GM18502 (cell line): ENCODE data around the gene DLGAP4.

Experiments
- ATAC-seq: cut with Tn5 transposase; IDR thresholded peaks from one replicate; pipeline ENCODE4 v1.9.1; 2021; ENCODE audit warnings: mild to moderate bottlenecking; ENCODE audit not compliant: unreplicated experiment, poor library complexity

DLGAP4 gene

DNA sequence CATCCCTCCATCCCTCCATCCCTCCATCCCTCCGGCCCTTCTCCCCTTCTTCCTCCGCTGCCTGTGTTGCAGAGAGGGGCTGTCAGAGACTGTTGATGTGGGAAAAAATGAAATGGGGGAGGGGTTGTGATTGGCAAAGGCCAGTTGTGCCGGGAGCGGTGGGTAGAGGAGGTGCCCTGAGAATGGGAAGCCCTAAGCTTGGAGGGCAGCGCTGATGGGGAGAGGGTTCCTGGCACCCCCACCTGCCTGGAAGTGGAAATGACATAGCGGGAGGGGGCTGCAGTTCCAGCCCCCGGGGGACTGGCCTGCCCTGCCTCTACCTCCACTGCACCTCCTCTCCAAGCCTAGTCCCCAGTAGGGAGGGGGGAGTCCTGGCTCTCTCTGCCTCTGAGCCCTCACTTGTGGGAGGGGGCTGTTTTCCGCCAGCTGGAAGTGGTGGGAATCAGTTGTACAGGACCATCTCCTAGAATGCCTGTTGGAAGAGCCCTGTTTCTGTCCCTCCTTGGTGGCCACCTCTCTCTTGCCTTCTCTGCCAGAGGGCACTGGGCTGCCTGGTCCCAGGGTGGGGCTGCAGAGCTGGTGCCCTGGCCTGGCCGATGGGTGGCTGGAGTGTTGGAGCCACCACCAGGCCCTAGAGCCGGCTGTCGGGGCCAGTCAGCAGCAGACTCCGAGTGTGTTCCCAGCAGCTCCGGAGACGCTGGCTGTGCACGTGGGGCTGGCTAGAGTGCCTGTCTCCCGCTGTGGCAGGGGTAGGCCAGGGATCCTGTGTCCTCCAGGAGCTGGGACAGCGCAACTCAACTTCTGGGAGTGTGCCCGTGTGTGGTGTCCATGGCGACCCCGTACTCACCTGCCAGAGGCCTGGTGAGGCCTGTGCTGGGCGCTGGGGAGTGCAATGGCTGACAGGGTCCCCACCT is 1.5 kb downstream of the DLGAP4 start:
- ATAC-seq = no peak

DNA sequence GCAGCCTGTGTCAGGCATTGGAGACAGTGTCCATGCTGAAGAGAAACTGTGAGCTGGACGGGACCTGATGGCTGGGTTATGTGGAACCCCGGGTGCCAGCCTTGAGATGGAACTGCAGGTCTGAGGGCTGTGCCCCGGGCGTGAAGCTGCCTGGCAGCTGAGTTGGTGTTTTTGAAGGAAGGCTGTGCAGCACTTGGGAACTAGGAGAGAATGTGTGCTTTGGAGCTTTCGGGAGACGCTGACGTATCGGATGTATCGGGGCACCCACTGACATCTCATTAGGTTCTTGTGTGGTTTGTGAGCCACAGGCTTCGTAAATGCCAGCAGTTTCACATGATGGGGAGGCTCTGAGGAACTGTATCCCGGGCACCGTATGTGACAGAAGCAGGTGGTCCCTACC is 2.2 kb downstream of the DLGAP4 start:
- ATAC-seq = no peak

DNA sequence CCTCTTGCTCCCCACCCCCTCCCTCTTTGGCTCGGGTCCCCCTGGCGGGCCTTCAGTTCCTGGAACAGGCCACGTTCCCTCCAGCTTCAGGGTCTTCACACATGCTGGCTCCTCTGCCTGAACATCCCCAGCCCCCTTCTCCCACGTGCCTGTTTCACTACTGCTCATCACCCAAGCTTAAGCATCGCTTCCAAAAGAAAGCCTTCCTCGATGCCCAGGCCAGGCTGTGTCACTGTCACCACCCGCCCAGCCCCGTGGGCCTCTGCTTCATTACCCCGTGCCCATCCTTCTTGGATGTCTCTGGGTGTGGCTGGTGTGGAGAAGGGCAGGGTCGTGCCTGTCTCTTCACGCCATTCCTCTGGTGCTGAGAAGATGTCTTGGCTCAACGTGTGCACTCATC is 2.8 kb downstream of the DLGAP4 start:
- no peak for ATAC-seq

DNA sequence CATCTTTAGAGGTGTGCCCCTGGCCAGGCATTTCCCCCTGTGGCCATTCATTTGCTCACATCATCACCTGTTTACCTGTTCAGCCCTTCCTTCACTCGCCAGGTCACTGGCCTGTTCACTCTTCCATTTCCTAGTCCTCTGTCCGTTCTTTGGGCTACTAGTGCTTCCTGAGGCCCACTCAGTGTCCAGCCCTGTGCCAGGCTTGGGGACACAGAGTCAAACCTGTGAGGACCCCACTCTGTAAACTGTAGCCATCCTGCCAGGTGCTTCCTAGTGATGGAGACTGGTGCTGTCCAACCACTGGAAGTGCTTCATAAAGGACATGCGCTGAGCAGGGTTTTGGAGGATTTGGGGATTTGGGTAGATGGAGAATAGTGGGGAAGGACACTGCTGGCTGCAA is 3.5 kb downstream of the DLGAP4 start:
- ATAC-seq = no peak

DNA sequence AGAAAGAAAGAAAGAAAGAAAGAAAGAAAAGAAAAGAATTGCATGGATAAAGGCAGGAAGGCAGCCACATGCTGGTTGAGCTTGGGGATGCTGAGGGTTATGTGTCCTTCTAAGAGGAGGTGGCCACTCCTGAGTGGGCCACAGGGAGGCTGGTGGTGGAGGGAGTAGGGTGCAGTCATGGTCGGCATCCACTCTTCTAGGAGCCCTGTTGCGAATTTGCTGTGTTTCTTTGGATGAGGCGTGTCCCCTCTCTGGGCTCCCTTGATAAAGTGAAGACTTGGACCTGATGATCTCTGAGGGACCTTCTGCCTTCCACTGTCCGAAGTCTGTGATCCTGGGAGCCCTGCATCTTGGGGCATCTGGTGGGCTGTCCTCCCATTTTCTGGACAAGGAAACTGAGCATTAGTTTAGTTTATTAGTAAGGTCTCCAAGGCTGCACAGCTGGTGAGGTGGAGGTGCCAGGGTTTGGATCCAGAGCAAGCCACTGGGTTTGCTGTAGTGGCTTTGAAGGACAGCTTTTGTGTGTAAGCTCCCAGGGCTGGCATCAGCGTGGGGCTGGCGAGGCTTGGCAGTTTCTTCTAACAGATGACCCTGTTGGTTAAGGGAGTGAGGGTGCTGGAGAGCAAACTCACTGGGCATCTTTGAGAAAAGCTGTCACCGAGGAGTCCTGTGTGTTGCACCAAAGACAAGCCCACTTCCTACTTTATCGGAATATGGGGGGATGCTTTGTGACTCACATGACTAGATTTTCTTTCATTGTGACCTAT is 4.3 kb downstream of the DLGAP4 start:
- no peak for ATAC-seq

DNA sequence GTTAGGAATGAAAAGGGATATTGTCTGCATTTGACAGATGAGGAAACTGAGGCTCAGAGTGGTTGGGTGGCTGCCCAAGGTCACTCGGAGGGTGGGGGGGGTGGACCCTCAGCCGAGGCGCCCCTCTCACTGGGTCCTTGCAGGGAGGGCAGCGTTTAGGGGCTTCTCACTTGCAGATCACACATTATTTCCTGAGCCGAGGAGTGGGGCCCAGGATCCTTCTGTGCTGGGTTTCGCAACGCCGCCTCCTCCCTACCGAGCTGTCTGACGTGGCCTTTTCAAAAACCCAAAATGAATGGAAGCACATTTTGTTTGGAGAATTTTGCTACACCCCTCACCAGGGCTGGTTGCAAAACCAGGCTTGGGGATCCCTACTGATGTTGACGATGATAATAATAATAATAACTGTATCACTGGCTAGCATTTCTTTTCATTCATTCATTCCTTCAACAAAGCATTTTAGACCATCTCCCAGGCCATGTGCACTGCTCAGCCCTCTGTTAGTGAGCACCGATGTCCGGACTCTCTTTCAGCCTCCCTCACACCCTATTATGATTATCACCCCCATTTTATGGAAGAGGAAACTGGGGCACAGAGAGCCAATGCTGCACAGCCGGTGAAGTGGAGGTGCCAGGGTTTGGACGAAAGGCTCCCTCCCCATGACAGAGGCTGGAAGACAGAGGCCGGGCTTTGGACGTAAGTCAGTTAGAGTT is 5.2 kb downstream of the DLGAP4 start:
- no peak for ATAC-seq

DNA sequence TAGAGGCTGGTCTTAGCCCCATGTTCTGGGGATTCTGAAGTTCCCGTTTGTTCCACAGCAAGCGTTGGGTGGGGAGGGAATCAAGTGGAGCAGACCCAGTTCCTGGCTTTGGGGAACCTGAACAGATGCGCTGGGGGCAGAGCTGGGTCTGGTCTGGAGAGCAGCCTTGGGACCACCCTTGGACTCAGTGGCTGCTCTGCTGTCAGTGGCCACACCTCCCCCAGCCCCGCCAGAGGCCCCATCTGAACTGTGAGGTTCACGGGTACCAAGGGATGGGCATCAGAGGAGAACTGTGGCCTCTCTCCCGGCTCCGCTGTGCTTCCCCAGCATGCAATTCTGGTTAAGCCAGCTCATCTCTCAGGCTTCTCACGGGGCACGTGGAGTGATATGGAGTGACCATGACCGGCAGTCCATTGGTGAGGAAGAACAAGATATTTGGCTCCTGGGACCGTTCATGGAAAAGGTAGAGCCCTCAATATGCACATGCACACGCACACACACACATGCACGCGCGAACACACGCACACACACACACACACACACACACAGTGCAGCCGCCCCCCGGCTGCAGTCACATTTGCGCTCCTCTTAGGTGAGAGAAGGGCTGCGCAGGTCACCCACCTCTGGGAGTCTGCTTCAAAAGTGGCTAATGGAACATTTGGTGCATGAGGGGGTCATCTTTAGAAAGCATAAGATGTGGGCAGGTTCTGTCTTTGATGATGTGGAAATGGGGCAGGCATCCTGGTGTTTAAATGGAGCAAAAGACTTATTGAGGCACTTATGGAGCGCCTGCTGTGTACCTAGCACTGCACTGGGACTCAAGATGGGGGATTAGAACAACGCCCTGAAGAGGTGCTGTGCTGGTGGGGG is 6.0 kb downstream of the DLGAP4 start:
- no peak for ATAC-seq

DNA sequence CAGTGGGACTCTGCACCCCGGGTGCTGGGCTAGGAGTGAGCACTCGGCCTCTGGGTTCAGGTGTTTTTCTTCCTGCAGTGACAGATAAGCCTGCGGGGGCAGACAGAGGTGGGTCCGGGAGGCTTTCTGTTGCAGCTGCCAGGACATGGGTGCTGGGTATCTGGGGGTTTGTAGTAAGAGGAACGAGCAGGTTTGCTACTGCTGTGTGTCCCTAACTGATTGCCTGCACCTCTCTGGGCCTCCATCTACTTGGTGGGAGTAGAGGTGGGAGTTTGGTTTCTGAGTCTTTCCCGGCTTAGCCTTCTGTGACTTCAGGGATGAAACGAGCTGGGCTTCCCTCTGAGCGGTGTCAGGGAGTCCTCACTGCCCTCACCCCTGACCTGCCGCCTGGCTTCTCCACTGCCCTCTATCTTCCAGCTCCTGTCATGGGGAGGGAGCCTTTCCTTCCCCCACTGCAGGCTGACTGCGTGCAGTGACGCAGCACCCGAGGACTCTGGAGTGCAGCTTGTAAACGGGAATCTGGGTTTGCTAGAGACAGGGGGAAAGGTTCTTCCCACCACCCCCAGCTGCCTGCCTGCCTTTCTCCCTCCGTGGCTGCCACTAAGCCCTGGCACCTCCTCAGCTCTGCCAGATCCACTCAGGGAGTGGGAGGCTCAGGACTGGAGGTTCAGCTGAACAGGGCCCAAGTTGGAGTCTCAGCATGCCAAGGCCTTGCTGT is 6.7 kb downstream of the DLGAP4 start:
- ATAC-seq = no peak

DNA sequence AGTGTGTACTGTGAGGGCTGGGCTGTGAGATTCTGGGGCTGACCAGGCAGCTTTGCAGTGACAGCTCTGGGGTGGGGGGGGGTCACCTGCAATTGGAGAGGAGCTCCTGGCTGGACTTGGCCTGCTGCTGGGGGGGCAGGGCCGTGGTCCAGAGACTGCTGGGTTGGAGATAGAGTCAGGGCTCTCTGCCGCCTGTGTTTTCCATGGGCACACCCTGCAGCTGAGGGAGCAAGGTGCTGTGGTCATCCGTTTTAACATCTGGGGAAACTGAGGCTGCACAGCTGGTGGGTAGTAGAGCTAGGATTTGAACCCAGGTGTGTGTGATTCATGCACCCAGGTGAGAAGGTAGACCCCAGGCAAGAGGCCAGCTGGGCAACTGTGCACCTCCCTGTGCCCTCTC is 7.3 kb downstream of the DLGAP4 start:
- ATAC-seq = no peak

DNA sequence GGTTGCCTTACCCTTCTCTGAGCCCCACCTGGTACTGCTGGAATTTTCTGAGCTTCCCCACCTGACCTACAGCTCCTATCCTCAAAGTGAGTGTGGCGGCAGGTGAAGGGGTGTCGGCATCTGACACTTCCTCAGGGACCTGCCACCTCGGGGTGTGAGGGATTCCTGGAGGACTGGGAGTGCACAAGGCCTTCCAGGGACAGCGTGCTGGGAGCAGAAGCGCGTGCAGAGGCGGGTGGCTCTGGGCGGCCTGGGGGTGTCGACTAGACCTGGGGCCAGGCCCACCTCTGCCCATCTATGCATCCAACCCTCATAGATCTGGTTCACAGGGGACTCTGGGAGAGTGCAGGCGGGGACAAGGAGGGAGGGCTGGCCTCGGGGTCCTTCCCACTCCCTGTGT is 7.8 kb downstream of the DLGAP4 start:
- no peak for ATAC-seq

DNA sequence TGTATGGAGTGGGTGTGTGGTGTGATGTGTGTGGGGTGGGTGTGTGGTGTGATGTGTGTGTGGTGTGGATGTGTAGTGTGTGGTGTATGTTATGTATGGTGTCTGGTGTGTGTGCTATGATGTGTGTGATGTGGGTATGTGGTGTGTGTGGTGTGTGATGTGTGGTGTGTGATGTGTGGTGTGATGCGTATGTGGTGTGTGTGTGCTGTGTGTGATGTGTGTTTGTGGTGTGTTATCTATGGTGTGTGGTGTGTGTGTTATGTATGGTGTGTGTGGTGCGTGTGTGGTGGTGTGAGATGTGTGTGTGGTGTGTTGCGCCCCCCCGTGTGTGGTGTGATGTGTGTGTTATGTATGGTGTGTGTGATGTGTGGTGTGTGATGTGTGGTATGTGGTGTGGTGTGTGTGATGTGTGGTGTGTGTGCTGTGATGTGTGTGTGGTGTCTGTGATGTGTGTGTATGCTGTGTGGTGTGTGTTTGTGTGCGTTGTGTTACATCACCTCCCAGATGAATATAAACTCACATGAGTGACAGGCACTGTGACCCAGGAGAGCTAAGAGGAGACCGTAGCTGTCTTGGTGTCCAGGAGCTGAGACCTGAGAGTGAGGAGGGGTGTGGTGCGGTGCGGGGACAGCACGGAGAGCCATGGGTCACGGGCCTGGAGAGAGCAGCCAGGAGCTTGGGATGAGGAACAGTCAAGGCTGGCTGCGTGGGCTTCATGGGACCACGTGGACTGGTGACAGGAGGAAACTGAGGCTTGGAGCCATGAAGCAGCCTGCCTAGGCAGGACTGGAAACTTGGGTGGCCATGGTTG is 8.8 kb downstream of the DLGAP4 start:
- no peak for ATAC-seq

DNA sequence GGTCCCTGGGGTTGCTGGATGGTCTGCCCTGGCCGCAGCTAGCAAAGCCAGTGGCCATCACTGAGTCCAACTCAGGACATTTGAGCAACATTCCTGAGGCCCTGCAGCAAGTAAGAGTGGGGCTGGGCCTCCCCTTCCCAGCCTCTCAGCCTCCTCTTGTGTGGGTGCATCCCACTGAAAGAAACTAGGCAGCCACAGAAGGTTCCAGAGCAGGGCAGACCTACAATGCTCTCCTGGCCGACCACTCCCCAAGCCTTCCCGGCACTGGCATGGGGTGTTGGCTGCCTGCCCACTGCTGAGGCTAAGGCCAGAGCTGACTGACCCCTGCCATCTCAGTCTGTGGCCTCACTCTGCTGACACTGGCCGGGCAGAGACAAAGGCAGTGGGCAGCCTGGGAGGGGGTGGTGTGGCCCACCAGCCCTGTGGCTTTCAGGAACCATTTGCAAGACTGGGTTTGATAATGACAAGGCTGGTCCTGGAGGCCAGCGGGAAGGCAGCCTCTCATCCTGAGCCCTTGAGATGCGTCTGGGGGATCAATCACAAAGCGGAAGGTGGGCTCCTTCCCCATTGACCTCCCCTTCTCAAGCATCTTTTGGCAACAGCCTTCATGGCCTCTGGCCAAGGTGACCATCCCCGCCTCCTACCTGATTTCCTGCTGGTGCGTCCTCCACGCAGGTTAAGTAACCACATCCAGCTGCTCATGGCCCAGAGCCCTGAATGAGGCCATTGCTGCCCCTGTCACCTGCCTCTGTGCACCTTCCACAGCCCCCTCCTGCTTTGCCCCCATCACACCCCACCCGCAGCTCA is 9.6 kb downstream of the DLGAP4 start:
- no peak for ATAC-seq

DNA sequence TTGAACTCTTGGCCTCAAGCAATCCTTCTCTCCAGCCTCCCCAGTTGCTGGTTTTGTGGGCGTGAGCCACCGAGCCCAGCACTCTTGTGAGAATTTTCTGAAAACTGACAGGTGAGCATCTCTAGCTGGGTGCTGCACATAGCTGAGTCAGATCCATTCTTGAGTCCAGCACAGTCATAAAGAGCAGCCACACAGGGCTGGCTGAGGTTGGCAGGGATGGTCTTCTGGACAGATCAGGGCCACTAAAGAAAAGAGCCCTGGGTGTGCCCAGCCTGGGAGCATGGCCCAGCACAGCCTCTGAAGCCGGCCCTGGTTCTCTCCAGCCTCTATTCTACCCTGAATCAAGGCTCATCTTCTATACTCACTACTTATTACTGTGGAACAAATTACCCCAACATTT is 11.5 kb downstream of the DLGAP4 start:
- ATAC-seq = no peak

DNA sequence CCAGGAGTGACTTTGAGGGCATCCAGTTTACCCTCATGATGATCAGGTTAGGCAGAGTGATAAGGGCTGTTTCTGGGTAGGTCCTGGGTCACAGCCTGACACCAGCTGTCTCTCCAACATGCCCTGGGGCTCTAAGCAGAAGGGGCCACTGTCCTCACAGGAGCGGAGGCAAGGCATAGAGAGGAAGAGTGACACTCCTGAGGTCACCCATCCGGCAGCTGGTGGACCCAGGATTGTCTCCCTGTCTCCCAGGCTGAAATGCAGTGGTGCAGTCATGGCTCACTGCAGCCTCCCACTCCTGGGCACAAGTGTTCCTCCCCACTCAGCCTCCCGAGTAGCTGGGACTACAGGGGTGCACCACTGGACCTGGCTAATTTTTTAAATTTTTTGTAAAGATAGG is 12.0 kb downstream of the DLGAP4 start:
- ATAC-seq = no peak

DNA sequence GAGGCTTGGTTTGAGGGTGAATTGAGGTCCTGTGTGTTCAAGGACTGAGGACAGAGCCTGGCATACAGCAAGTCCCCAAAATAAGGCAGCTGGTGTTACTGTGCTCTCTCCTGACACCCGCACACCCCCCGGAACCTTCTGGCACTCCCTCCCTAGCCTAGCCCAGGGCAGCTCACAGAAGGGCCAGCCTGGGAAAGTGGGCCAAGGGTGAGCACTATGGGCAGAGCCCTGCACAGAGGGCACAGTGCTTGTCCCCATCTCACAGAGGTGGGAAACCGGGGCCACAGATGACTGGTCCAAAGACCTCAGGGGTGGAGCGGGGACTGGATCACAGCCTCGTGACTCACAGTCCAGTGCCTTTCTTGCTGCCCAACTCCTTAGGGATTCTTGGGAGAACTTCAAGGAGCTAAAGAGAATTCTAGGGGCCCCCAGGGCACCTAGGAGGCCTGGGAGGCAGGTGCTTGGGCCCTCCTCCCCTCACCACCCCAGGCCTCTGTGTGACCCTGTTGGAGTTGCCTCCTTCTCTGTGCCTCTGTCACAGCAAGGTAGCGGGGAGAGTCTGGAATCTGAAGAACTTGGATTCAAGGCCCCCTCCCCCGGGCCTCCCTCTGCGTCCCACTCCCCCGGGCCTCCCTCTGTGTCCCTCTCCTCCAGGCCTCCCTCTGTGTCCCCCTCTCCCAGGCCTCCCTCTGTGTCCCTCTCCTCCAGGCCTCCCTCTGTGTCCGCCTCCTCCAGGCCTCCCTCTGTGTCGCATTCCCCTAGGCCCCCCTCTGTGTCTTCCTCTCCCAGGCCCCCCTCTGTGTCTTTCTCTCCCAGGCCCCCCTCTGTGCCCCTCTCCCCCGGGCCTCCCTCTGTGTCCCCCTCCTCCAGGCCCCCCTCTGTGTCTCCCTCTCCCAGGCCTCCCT is 13.5 kb downstream of the DLGAP4 start:
- ATAC-seq = no peak

DNA sequence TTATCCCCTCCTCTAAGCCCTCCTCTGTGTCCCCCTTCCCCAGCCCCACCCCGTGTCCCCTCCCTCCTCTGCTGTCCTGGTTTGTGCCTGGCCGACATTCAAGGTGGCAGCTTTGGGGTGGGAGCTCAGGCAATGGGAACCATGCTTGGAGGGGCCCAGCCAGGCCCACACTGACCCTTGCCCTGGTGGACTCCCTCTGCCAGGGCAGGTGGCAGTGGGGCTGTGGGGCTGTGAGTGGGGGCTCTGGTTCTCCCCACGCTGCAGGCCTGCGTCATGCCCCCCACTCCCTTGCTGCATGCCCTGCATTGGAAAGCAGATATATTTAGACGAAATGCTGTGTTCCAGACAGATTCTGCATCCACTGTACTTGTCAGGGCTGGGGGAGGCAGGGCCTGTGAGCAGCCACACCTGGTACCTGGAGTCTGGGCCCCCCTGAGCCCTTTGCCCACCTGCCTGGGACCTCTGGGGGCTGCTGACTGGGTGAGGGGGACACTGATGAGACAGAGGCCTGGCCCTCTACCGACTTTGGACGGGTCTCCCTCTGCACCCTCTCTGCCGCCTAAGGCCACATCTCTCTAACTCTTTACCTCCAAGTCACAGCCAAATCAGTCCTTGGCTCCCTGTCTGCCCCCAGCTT is 14.2 kb downstream of the DLGAP4 start:
- ATAC-seq = no peak
